ENCODE results near the gene AFF3.
"Not testable (repeated sequence)": the region's sequence is repeated elsewhere in the genome, so short reads cannot be mapped to it uniquely, and the experiment has no call there.

The AFF3 gene

DNA sequence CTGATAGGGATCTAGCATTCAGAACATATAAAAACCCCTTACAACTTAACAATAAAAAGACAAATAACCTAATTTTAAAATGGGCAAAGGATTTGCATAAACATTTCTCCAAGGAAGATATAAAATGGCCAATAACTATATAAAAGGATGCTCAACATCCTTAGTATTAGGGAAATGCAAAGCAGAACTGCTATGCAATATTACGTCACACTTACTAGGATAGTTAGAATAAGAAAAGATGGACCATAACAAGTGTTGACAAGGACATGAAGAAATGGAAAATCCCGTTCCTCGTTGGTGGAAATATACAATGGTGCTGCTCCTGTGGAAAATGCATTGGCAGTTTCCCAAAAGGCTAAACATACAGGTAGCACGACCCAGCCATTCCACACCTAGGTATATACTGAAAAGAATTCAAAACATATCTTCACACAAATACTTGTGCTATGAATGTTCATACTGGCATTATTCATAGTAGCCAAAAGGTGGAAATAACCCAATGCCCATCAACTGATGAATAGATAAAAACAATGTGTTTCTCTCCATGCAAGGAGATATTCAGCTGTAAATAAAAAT is 604.4 kb downstream of the AFF3 start:
- no peak for DNase-seq (ENCODE audit: low read depth)

DNA sequence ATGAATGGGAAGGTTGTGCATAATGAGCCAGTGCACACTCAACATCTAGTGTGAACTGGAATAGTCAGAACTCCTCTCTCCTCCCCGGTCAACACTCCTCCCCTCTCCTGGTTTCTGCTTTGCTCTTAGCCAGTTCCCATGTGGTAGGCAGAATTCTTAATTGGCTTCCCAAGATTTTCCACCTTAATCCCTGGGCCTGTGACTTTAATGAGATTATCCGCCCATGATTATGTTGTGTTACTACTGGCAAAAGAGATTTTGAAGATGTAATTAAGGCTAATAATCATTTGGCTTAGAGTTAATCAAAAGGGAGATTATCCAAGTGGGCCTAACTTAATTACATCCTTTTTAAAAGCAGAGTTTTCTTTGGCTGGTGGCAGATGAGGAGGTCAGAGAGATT is 618.3 kb downstream of the AFF3 start:
- no peak for DNase-seq (ENCODE audit: low read depth)

DNA sequence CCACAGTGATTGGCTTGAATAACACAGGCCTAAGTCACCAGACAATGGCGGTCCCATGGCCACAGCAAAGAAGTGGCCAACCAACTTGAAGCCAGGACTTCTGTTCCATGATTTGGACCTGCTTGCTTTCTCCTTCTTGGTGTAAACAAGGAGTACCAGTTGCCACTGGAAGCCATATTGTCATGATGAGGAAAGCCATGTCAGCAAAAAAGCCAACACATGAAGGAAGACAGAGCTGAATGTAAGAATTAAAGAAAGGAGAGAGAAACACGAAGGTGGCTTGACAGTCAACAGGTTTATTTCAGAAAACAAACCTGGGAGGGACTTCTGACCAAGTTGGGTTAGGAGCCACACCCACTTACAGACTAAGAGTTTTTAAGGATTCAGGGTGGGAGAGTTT is 620.2 kb downstream of the AFF3 start:
- DNase-seq (ENCODE audit: low read depth): no peak

- no peak for DNase-seq (ENCODE audit: low read depth)
These were observed 621.6 kb downstream of the AFF3 start for GRCh38 chr2:99520813-99521212.

DNA sequence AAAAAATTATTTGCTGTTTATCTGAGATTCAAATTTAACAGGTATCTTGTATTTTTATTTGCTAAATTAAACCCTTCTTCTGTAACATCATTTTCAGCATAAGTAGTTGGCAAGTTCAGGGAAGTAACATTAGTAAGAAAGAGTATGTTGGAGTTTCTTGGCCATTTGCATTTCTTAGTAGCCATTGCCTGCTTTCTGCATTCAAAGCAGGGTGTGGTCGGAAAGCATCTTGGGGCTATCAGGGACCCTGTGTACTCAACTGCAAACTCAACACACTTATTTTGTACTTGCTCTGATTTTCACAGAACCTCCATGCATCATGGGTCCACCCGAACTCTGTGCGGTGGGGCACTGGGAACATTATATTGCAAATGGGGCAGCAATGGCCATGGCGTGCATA is 622.2 kb downstream of the AFF3 start:
- no peak for DNase-seq (ENCODE audit: low read depth)

DNA sequence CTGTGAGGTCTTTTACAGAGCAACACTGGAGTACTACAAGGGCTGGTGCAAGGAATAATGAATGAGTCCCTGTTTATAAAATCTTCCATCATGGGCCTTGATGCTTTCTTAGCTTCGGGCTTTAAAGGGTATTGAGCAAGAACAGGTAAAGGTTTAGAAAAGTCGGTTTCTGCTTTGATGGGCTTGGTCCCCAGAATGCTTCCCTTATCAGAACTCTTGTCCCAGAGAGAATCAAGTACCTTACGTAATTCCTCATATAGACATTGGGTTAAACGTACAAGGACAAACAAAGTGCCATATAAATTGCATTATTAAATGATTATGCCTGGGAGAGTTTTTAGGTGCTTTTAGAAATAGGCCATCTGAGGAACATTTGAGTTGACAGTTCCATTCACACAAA is 628.0 kb downstream of the AFF3 start:
- no peak for DNase-seq (ENCODE audit: low read depth)

GRCh38 chr2:99512181-99512591 is 630.2 kb downstream of the AFF3 start:
- no peak for DNase-seq (ENCODE audit: low read depth)

GRCh38 chr2:99509387-99509786 is 633.0 kb downstream of the AFF3 start:
- no peak for DNase-seq (ENCODE audit: low read depth)

DNA sequence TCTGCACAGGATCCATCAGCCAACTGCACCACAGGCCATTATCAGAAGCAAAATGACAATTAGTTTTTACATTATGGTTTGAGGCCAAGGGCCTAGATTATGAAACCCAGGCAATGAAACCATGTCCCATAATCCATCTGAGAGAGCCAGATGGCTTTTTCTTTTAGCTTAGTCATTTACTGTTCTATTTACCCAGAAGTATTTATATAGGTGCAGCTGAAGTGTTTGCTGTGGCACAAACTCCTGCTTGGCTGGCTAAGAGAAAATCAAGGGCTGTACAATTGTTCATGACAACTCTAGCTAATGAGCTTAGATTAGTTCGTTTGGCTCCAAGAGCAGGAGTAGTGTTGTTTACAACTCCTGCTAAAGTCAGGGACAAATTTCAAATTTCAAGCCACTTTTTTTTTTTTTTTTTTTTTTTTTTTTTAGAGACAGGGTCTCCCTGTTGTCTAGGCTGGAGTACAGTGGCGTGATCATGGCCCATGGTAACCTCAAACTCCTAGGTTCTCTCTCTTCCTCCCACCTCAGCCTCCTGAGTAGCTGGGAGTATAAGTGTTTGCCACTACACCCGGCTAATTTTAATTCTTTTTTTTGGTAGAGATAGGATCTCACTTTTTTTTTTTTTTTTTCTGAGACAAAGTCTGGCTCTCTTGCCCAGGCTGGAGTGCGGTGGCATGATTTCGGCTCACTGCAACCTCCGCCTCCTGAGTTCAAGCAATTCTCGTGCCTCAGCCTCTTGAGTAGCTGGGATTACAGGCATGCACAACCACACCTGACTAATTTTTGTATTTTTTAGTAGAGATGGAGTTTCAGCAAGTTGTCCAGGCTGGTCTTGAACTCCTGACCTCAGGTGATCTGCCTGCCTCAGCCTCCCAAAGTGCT is 634.2 kb downstream of the AFF3 start:
- DNase-seq (ENCODE audit: low read depth): no peak

DNA sequence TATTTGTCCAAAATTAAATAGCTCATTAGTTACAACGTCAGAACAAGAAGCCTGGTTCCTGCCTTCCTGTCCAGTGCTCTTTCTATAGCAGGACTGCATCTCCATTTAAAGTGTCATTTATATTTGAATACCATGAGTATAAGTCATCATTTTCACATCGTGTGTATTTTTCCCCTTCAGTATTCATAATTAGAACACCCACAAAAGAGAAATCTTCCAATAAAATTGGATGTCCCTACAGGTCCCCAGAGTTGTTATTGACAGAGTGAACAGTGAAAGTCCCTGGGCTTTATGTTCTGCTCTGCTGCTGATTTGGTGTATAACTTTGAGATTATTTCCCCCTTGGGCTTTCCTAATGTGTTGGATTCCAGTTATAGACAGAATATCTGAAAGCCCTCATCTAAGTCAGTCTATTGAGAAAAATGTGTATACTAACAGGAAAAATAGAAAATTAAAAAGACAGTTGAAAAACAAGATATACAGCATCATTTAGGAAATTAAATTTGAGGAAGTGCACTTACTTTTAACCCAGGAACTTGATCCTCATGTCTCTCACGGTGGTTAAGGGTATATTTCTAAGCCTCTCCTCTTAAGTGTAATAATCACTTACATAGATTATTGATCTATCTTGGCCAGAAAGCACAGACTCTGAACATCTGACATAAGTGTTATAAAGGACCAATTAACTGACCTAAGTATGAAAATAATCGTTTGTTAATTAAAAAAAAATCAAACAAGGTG is 637.4 kb downstream of the AFF3 start:
- no peak for DNase-seq (ENCODE audit: low read depth)

DNA sequence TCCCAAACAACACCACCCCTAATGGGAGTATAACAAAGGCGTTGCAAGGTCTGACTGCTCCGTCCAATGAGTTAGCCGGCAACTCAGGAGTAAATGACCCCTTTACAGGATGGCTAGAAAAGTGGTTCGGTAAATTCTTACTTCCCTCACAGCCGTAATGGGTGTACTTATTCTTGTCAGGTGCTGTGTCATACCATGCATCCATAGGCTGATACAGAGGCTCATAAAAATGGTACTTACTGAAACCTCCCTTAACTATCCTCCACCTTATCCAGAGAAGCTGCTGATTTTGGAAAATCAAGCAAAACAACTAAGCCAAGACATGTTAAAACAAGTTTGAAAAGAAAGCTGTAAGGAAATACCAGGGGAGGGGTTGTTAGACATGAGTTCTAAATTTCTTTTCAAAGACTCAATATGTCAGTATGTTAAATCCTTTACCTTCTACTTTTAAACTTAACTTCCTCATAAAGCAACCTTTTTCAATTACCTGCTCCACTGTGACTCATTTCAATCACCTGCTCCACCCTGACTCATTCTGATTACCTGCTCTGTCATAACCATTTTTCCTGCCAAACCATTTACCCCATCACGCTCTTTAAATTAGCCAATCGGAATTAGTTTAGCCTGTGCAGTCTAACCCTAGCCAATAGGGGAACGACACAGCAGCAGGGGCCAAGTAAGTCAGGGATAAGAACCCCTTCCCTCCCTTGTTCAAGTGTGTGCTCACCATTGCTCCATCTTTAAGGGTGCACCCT is 638.6 kb downstream of the AFF3 start:
- not testable (repeated sequence) for DNase-seq (ENCODE audit: low read depth)

DNA sequence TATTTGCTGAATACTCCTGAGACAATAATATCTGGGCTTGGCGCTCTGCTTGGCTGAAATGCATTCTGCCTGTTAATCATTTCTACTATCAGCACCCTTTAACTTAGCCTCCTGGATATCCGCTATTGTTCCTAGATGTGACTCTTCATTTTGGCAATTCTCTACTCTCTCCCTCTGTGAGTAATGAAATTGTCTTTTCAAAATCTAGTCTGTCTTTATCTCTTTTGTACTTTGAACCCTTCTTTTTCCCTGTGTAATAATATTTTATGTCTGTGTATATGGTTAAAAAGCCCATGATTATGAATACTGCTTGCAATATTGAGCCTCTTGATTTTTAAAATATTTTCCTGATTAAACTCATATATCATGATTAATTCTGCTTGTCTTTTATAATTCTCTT is 646.4 kb downstream of the AFF3 start:
- DNase-seq (ENCODE audit: low read depth): no peak

Measured in stimulated activated CD4-positive, alpha-beta T cell treated with anti-CD3 and anti-CD28 coated beads, Interleukin-2, amount 100 ng/mL, for 4 hours (primary cell).